IMR-90 (cell line): ENCODE data around the gene LRP1-AS. TPM values are rescaled to one million over a fixed set of nuclear protein-coding genes. Genes with fewer than 3 reads are reported as not detected.
A peak's percentile ranks its signal among the peaks of the same experiment; 100 is the strongest.

ENCODE experiments used
- BHLHE40 ChIP-seq: fragments of 150-350 bp; IDR thresholded peaks from 2 replicates; pipeline ENCODE4 v1.6.1; 2016; ENCODE audit warnings: mild to moderate bottlenecking, low read depth, low read length
- CHD1 ChIP-seq: IDR thresholded peaks from 2 replicates; pipeline ENCODE4 v1.6.1; 2012; ENCODE audit warnings: low read depth, low read length, improper control_type of control experiment
- MAFK ChIP-seq: IDR thresholded peaks from 2 replicates; pipeline ENCODE4 v1.6.1; 2012; ENCODE audit warnings: low read depth, low read length, improper control_type of control experiment
- polyA plus RNA-seq, 3 experiments: library from polyadenylated mRNA; depleted of rRNA; stranded (reverse); fragments of >200 nt; gene quantifications; 2 replicates each; pipeline ENCODE4 v1.2.3, GENCODE V29; 2012; ENCODE audit warnings: low replicate concordance in 1 of 3
- total RNA-seq: library from RNA; depleted of rRNA; stranded (reverse); fragments of >200 nt; gene quantifications from 2 replicates; pipeline ENCODE4 v1.2.3, GENCODE V29; 2012

Gene LRP1-AS
- total and polyA plus RNA-seq, 2 of the 4 experiments (the other 2 are of a cell fraction), result not detected

DNA sequence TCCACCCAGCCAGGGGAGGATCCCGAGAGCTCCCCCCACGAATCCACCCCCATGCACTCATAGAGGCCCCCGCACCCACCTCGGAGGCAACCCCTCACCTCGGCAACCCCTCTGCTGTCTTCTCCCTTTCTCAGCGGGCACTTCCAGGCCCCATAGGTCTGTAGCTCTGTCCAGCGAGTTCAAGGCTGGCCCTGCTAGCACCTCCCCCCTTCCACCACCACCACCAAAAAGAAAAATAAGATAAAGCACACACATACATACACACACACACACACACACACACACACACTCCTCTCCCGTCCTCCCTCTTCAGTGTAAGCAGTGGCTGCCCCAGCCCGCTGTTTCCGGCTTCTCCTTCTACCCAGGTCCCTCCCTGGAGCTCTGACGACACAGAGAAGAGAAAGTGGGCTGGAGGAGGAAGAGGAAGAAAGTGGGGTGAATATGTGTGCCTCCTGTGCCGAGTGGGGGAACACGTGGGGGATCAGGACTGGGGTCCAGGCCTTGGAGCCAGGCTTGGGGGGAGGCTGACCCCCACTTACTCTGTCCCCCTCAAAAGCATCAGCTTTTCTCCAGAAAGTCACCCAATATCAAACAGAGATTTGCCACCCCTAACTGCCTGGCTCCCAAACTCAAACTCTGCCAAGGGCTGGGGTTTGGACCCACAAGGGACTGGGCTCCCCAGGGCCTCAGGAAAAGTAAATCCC is 36.2 kb downstream of the LRP1-AS start, which contains the start of gene STAT6 (continued):
- TF ChIP-seq CHD1 (no peak), BHLHE40 (peak; percentile 26; the same call in 1 of the 2 replicates), MAFK (no peak)
